GM06990 (cell line): ENCODE data around the gene BTG1.

ENCODE experiments used
- DNase-seq: peaks from one replicate; pipeline ENCODE4 v3.0.0-alpha.2; 2011; ENCODE audit not compliant: insufficient read length; ENCODE audit errors: extremely low read depth
- H3K27me3 ChIP-seq: replicated peaks from 2 replicates; pipeline ENCODE4 v1.6.0; 2011; ENCODE audit warnings: low read length; ENCODE audit not compliant: control insufficient read depth, insufficient read depth
- H3K36me3 ChIP-seq: 2 replicates; pipeline ENCODE4 v1.5.1; 2011; ENCODE audit warnings: low read length; ENCODE audit not compliant: control insufficient read depth, insufficient read depth
- H3K4me3 ChIP-seq: replicated peaks from 2 replicates; pipeline ENCODE4 v1.5.1; 2011; ENCODE audit warnings: low read depth, mild to moderate bottlenecking, control low read depth, low read length
- TF ChIP-seq, protein P1 (sequence below): IDR thresholded peaks from 2 replicates; pipeline ENCODE4 v1.5.1; 2011; ENCODE audit warnings: low read length, control low read depth, mild to moderate bottlenecking, inconsistent platforms; ENCODE audit not compliant: insufficient read depth, poor library complexity, severe bottlenecking

Gene BTG1

DNA sequence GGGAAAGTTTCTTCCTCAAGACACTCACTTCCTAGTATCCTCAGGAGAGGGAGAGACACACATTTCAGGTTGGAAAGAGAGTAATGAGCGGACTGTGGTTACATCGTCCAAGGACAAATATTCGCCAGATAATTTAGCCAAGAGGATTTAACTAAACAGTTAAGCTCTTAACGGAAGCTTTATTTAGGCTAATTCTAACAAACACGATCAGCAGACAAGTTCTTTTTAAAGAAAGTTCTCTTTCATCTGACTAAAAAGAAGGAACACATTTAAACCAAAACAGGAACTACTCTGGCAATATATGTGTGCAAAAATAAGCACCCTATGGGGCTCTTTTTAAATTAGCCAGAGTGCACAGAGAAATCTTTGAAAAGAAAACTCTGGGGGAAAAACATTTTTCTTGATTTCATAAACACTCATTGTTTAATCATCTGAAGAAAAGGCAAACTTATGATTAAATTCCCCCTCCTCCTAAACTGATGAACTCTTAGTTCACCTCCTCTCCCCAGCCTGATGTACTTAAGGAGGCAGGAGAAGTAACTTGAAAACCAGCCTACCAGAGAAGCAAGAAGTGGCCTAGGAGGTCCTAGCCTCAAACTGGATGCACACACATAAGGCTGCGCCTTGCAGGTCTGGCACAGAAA, 13.3 kb upstream of the BTG1 start:
- Histone ChIP-seq H3K4me3 (peak overlapping the region; percentile 46; the same call in 1 of the 2 replicates), H3K36me3 (no peaks in the 10 kb centered on the region), H3K27me3 (no peaks in the 10 kb centered on the region)
- DNase-seq: no peak
- TF ChIP-seq, protein P1, sequence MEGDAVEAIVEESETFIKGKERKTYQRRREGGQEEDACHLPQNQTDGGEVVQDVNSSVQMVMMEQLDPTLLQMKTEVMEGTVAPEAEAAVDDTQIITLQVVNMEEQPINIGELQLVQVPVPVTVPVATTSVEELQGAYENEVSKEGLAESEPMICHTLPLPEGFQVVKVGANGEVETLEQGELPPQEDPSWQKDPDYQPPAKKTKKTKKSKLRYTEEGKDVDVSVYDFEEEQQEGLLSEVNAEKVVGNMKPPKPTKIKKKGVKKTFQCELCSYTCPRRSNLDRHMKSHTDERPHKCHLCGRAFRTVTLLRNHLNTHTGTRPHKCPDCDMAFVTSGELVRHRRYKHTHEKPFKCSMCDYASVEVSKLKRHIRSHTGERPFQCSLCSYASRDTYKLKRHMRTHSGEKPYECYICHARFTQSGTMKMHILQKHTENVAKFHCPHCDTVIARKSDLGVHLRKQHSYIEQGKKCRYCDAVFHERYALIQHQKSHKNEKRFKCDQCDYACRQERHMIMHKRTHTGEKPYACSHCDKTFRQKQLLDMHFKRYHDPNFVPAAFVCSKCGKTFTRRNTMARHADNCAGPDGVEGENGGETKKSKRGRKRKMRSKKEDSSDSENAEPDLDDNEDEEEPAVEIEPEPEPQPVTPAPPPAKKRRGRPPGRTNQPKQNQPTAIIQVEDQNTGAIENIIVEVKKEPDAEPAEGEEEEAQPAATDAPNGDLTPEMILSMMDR: no peak

DNA sequence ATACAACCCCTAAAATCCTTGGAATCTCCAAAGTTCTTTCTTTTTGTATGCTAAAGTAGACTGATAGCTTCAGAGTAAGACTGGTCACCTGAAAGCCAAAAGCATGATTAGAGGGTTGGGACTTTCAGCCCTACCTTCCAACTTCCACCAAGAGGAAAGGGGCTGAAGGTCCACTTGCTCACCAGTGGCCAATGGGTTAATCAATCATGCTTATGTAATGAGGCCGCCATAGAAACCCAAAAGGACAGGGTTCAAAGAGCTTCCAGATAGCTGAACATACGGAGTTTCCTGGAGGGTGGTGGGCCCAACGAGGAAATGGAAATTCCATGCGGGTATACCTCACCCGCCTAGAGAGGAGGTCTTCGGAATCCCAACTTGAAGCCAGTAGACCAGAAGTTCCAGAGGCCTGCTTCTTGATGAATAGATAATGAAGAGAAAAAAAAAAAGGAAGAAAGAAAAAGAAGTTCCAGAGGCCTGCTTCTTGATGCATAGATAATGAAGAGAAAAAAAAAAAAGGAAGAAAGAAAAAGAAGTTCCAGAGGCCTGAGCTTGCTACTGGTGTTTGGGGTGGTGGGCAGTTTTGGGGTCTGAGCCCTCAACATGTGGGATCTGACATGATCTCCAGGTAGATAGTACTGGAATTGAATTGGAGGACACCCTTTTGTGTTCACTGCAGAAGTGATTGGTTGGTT, 11.2 kb upstream of the BTG1 start:
- Histone ChIP-seq H3K4me3 (no peak overlapping the region), H3K27me3 (no peaks in the 10 kb centered on the region), H3K36me3 (no peaks in the 10 kb centered on the region)
- no peak for DNase-seq
- TF ChIP-seq, protein P1: no peak

DNA sequence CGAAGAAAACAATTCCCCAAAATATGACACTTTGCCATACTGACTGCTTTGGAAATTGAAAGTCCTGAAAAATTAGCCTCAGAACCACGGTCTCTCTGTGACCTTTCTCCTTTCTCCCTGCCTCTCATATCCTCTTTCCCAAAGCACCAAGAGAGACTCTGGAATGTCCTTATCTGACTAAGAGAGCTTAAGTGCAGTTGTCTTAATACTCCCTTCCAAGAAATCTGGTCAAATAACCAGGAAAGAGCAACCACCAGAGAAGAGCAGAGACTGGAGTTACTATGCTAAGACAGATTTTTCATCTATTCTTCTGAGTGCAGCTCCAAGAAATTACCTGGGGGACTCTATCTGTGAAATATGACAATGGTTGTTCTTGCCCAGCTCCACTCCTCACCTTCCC, 10.5 kb upstream of the BTG1 start:
- H3K36me3 ChIP-seq: no peaks in the 10 kb centered on the region
- TF ChIP-seq, protein P1: no peak
- H3K27me3 ChIP-seq: no peaks in the 10 kb centered on the region
- no peak for DNase-seq
- no peak overlapping the region for H3K4me3 ChIP-seq

DNA sequence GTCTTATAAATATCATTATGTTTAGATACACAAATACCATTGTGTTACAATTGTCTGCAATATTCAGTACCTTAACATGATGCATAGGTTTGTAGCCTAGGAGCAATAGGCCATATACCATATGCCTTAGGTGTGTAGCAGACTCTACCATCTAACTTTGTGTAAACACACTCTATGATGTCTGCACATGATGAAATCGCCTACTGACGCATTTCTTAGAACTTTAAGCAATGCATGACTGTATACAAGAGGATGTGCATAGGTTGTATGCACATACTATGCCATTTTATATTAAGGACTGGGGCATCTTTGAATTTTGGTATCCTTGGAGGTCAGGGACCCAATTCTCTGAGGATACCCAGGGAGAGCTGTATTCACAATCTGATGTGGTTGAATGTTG, 10.1 kb upstream of the BTG1 start:
- H3K36me3 ChIP-seq: no peaks in the 10 kb centered on the region
- DNase-seq: no peak
- TF ChIP-seq, protein P1: no peak
- H3K27me3 ChIP-seq: no peaks in the 10 kb centered on the region
- H3K4me3 ChIP-seq: no peak overlapping the region

DNA sequence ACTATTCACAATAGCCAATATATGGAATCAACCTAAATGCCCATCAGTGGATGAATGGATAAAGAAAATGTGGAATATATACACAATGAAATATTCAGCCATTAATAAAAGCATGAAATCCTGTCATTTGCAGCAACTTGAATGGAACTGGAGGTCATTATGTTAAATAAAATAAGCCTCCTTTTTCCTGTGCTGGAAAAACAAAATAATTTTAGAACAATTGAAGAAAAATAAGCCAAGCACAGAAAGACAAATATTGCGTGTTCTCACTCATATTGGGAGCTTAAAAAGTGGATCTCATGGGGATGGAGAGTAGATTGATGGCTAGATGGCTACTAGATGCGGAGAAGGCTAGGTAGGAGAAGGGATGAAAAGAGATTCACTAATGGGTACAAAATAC, 6.3 kb upstream of the BTG1 start:
- no peak for DNase-seq
- TF ChIP-seq, protein P1: no peak
- no peak overlapping the region for H3K4me3 ChIP-seq
- no peaks in the 10 kb centered on the region for H3K27me3 ChIP-seq
- no peaks in the 10 kb centered on the region; the same call in 1 of the 2 replicates for H3K36me3 ChIP-seq
